ENCODE data around the gene CRMP1. TPM values are rescaled to one million over a fixed set of nuclear protein-coding genes. Genes with fewer than 3 reads are reported as not detected.
A peak's percentile ranks its signal among the peaks of the same experiment; 100 is the strongest.

The CRMP1 gene
- total and polyA plus RNA-seq, 2 experiments from 2014 or later = 1.3 TPM; not detected in 1

DNA sequence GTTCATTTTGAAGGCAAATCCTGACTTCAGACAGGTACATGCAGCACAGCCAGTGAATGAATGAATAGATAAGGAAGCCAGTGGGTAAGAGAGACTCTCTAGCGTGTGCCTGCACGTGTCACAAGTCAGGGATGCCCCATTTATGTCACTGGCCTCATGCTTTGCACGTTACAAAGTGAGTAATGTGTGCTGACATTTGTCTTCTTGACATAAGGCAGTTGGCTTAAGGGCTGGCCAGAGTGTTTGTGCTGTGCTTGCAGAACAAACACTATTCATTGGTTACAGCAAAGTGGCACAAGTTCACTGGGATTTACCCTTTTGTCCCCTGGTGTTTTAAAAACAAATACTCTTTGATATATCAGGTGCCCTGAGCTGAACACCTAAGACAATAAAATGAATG is 55.9 kb downstream of the CRMP1 start:
- no peaks in the 10 kb centered on the region for H3F3A ChIP-seq (ENCODE audit: insufficient read depth)
- WGBS, 2 experiments (ENCODE audit: low coverage in 1 of 2, low lambda C conversion rate in 2 of 2, missing lambda C conversion rate in 2 of 2) = 37 to 51% methylated on average over 3 of the region's 3 CpGs
- TF ChIP-seq EZH2phosphoT487 (IDR thresholded peaks at IDR 0.05; ENCODE audit: insufficient read depth, low read depth) (no peak), EZH2 (IDR thresholded peaks at IDR 0.05; ENCODE audit: insufficient read depth, poor library complexity, severe bottlenecking) (no peak)
- no peak overlapping the region for H3K4me2 ChIP-seq (ENCODE audit: unreplicated experiment)
- H3K27ac ChIP-seq = no peak overlapping the region
- 0 out of 2 replicates have a peak, but pooled peaks cover 2% of the 10 kb centered on the region for H3K9me2 ChIP-seq (ENCODE audit: insufficient read depth)
- H3K79me2 ChIP-seq (ENCODE audit: insufficient read depth) = no peaks in the 10 kb centered on the region
- H3K27me3 ChIP-seq (replicated peaks; ENCODE audit: insufficient read depth) = no peaks in the 10 kb centered on the region
- no peak overlapping the region for H3K4me3 ChIP-seq
- no peaks in the 10 kb centered on the region for H3K36me3 ChIP-seq (ENCODE audit: low read depth)
- in situ Hi-C loops (cut with MboI) = no loop called here
- no peaks in the 10 kb centered on the region for H3K9me3 ChIP-seq (ENCODE audit: low read depth)
- H3K9ac ChIP-seq = no peak overlapping the region
- DNase-seq = no peak
- H4K20me1 ChIP-seq (ENCODE audit: insufficient read depth) = no peaks in the 10 kb centered on the region
- no peak overlapping the region for H2AFZ ChIP-seq
- peaks cover 5% of the 10 kb centered on the region; the same call in 1 of the 2 replicates for H3K4me1 ChIP-seq (ENCODE audit: insufficient read depth)

DNA sequence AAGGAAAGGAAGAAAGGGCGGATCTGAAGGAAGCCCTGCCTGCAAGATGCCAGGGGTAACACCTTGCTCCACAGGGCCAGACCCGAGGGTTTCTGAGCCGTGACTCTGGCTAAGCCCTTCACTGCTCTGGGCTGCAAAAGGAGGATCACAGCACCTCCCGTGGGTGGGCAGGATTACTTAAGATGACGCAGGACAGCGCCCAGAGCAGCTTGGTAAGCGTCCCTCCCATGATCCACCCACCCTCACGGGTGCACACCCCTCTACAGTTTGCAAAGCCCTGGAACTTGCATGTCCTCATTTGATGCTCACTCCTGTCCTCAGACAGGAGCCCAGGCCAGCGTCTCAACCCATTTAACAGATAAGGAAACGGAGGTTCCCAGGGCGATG is 64.9 kb downstream of the CRMP1 start:
- DNase-seq = no peak
- in situ Hi-C loops (cut with MboI) = no loop called here
- H3K27ac ChIP-seq = no peak overlapping the region
- H3K36me3 ChIP-seq (ENCODE audit: low read depth) = peaks cover 9% of the 10 kb centered on the region; the same call in 1 of the 2 replicates
- peaks cover 3% of the 10 kb centered on the region; the same call in 1 of the 2 replicates for H3F3A ChIP-seq (ENCODE audit: insufficient read depth)
- no peak overlapping the region for H3K4me3 ChIP-seq
- no peak overlapping the region for H3K4me2 ChIP-seq (ENCODE audit: unreplicated experiment)
- H2AFZ ChIP-seq = no peak overlapping the region
- H3K9me3 ChIP-seq (ENCODE audit: low read depth) = no peaks in the 10 kb centered on the region
- peaks cover 9% of the 10 kb centered on the region; the same call in 1 of the 2 replicates for H3K4me1 ChIP-seq (ENCODE audit: insufficient read depth)
- 86 to 90% methylated on average over 10 to 11 of the region's 11 CpGs for WGBS, 2 experiments (ENCODE audit: low coverage in 1 of 2, low lambda C conversion rate in 2 of 2, missing lambda C conversion rate in 2 of 2)
- no peaks in the 10 kb centered on the region for H3K27me3 ChIP-seq (replicated peaks; ENCODE audit: insufficient read depth)
- no peaks in the 10 kb centered on the region for H3K79me2 ChIP-seq (ENCODE audit: insufficient read depth)
- 0 out of 2 replicates have a peak, but pooled peaks cover 4% of the 10 kb centered on the region for H3K9me2 ChIP-seq (ENCODE audit: insufficient read depth)
- no peaks in the 10 kb centered on the region for H4K20me1 ChIP-seq (ENCODE audit: insufficient read depth)
- TF ChIP-seq EZH2phosphoT487 (IDR thresholded peaks at IDR 0.05; ENCODE audit: insufficient read depth, low read depth) = no peak
- TF ChIP-seq EZH2 (IDR thresholded peaks at IDR 0.05; ENCODE audit: insufficient read depth, poor library complexity, severe bottlenecking) = no peak
- H3K9ac ChIP-seq = no peak overlapping the region

DNA sequence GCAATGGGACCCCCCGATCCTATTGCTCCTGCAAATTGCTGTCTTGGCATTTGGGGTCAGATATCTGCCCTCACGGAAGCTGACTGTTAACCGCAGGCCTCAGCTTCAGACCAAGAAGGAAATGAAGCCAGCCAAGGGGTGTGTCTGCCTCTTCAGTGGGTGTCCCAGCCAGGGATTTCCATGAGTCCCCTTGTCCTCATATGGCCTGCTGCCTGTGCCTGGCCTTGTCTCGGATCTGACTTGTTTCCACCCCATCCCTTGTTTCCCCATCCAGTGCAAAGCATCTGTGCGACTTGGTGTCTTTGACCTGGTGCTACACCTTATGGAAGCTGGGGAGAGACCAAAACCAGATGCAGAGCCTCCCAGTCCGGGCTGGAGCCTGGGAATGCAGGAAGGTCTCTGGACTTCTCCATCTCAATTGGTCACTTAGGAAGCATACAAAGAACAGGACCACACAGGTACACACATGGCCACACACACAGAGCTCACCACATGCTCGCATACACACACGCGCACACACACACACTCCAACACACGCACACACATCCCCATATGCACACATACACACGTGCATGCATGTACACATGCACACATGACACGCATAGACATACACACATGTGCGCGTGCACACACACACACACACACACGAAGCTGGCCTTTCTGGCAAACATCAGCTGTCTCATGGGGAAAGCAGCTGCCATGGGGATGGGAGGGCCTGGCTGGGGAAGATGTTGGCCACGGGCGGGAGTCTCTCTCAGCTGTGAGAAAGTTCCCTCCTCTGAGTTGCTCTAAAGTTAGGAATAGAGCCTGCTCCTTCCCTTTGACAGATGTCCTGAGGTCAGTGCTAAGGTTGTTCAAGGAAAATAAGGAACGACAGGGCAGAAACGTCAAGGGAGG is 65.5 kb downstream of the CRMP1 start:
- H2AFZ ChIP-seq = no peak overlapping the region

DNA sequence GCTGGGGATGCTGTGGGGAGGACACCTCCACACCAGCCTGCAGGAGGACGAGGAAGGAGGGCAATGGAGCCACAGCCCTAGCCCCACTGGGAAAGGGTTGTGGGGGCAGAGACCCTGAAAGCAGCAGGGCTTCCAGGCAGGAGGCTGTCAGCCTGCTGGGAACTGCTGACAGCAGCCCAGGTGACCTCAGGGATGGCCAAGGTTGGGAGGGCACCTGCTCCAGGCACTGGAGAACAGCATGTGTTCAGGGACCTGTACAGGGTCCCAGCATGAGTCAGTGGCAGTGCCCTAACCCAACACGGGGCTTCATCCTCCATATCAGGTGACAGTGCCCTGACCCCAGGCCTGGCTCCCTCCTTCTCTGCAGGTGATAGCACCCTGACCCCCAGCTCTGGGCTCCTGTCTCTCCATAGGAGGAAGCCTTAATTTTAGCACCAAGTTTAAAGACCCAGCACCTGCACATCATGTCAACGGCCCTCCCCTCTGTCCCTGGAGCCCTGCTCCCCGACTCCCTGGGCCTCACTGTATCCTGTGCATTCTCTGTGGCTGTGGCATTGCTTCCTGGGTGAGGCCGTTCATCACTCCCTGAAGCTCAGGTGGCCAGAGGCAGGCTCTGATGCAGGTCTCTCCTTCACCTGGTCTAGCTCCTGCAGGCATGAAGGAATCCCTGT is 66.3 kb downstream of the CRMP1 start:
- H3K9ac ChIP-seq = no peak overlapping the region
- peaks cover 5% of the 10 kb centered on the region; the same call in 1 of the 2 replicates for H3F3A ChIP-seq (ENCODE audit: insufficient read depth)
- no peak overlapping the region for H2AFZ ChIP-seq
- H3K9me3 ChIP-seq (ENCODE audit: low read depth) = no peaks in the 10 kb centered on the region
- TF ChIP-seq EZH2phosphoT487 (IDR thresholded peaks at IDR 0.05; ENCODE audit: insufficient read depth, low read depth) (no peak), EZH2 (IDR thresholded peaks at IDR 0.05; ENCODE audit: insufficient read depth, poor library complexity, severe bottlenecking) (no peak)
- no peak for DNase-seq
- no peaks in the 10 kb centered on the region for H3K27me3 ChIP-seq (replicated peaks; ENCODE audit: insufficient read depth)
- no peak overlapping the region for H3K4me3 ChIP-seq
- 60 to 64% methylated on average over 5 of the region's 5 CpGs for WGBS, 2 experiments (ENCODE audit: low coverage in 1 of 2, low lambda C conversion rate in 2 of 2, missing lambda C conversion rate in 2 of 2)
- peaks cover 9% of the 10 kb centered on the region; the same call in 1 of the 2 replicates for H3K4me1 ChIP-seq (ENCODE audit: insufficient read depth)
- H4K20me1 ChIP-seq (ENCODE audit: insufficient read depth) = no peaks in the 10 kb centered on the region
- H3K4me2 ChIP-seq (ENCODE audit: unreplicated experiment) = no peak overlapping the region
- in situ Hi-C loops (cut with MboI) = no loop called here
- no peak overlapping the region for H3K27ac ChIP-seq
- no peaks in the 10 kb centered on the region for H3K79me2 ChIP-seq (ENCODE audit: insufficient read depth)
- no peaks in the 10 kb centered on the region for H3K9me2 ChIP-seq (ENCODE audit: insufficient read depth)
- H3K36me3 ChIP-seq (ENCODE audit: low read depth) = peaks cover 13% of the 10 kb centered on the region; the same call in 1 of the 2 replicates

More for the DNA sequence above, 65.5 kb downstream of the CRMP1 start:
- Histone ChIP-seq H3F3A (ENCODE audit: insufficient read depth) (peaks cover 5% of the 10 kb centered on the region; the same call in 1 of the 2 replicates), H3K9me2 (ENCODE audit: insufficient read depth) (0 out of 2 replicates have a peak, but pooled peaks cover 4% of the 10 kb centered on the region), H3K27me3 (replicated peaks; ENCODE audit: insufficient read depth) (no peaks in the 10 kb centered on the region), H3K27ac (no peak overlapping the region), H3K9ac (no peak overlapping the region), H3K4me3 (no peak overlapping the region), H4K20me1 (ENCODE audit: insufficient read depth) (no peaks in the 10 kb centered on the region), H3K79me2 (ENCODE audit: insufficient read depth) (no peaks in the 10 kb centered on the region), H3K36me3 (ENCODE audit: low read depth) (peaks cover 13% of the 10 kb centered on the region; the same call in 1 of the 2 replicates), H3K4me1 (ENCODE audit: insufficient read depth) (peaks cover 9% of the 10 kb centered on the region; the same call in 1 of the 2 replicates), H3K9me3 (ENCODE audit: low read depth) (no peaks in the 10 kb centered on the region), H3K4me2 (ENCODE audit: unreplicated experiment) (no peak overlapping the region)
- 42 to 44% methylated on average over 19 of the region's 19 CpGs for WGBS, 2 experiments (ENCODE audit: low coverage in 1 of 2, low lambda C conversion rate in 2 of 2, missing lambda C conversion rate in 2 of 2)
- in situ Hi-C loops (cut with MboI) = no loop called here
- no peak for TF ChIP-seq EZH2phosphoT487 (IDR thresholded peaks at IDR 0.05; ENCODE audit: insufficient read depth, low read depth)
- TF ChIP-seq EZH2 (IDR thresholded peaks at IDR 0.05; ENCODE audit: insufficient read depth, poor library complexity, severe bottlenecking) = no peak
- peak; percentile 78 for DNase-seq
